SU-DHL-6 (cell line): ENCODE data around the gene GHR.

Source experiments
- EZH2phosphoT487 ChIP-seq: fragments of 200-600 bp; sonication (generic), shearing (Covaris generic); conservative IDR thresholded peaks from 2 replicates; pipeline ENCODE4 v1.6.1; 2018; ENCODE audit warnings: mild to moderate bottlenecking, antibody characterized with exemption, low read length, moderate library complexity, mixed read lengths
- TF ChIP-seq, protein P1 (sequence below): fragments of 200-600 bp; sonication (generic); IDR thresholded peaks from one replicate; pipeline ENCODE4 v1.5.1; 2017; ENCODE audit warnings: antibody characterized with exemption, mild to moderate bottlenecking, low read length, moderate library complexity; ENCODE audit not compliant: insufficient read depth, poor library complexity, severe bottlenecking

GRCh38 chr5:42587096-42587723 lies 164.0 kb downstream of the GHR start:
- TF ChIP-seq, protein P1, sequence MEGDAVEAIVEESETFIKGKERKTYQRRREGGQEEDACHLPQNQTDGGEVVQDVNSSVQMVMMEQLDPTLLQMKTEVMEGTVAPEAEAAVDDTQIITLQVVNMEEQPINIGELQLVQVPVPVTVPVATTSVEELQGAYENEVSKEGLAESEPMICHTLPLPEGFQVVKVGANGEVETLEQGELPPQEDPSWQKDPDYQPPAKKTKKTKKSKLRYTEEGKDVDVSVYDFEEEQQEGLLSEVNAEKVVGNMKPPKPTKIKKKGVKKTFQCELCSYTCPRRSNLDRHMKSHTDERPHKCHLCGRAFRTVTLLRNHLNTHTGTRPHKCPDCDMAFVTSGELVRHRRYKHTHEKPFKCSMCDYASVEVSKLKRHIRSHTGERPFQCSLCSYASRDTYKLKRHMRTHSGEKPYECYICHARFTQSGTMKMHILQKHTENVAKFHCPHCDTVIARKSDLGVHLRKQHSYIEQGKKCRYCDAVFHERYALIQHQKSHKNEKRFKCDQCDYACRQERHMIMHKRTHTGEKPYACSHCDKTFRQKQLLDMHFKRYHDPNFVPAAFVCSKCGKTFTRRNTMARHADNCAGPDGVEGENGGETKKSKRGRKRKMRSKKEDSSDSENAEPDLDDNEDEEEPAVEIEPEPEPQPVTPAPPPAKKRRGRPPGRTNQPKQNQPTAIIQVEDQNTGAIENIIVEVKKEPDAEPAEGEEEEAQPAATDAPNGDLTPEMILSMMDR = no peak
- no peak for TF ChIP-seq EZH2phosphoT487
